OCI-LY7 (cell line): ENCODE results near the gene SEC11A.

Experiments used
- EZH2phosphoT487 ChIP-seq: fragments of 200-600 bp; sonication (generic); IDR thresholded peaks from 2 replicates; pipeline ENCODE4 v1.6.1; 2018; ENCODE audit warnings: low read depth, borderline replicate concordance, mild to moderate bottlenecking, mixed run types, antibody characterized with exemption, low read length, moderate library complexity, mixed read lengths
- TF ChIP-seq, protein P1 (sequence below): fragments of 200-600 bp; sonication (generic); conservative IDR thresholded peaks from 2 replicates; pipeline ENCODE4 v1.5.1; 2014; ENCODE audit warnings: mild to moderate bottlenecking, antibody characterized with exemption, low read length, moderate library complexity, mixed read lengths

DNA sequence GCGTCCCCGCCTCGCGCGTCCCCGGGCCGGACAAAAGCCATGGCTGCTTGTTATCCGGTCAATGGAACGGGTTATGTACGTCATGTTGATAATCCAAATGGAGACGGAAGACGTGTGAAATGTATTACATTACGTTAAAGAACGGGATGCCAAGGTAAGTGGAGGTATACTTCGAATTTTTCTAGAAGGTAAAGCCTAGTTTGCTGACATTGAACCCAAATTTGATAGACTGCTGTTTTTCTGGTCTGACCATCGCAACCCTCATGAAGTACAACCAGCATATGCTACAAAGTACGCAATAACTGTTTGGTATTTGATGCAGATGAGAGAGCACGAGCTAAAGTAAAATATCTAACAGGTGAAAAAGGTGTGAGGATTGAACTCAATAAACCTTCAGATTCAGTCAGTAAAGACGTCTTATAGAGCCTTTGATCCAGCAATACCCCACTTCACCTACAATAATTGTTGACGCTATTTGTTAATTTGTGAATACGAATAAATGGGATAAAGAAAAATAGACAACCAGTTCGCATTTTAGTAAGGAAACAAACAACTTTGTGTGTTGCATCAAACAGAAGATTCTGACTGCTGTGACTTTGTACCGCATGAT is 81.6 kb downstream of the SEC11A start:
- TF ChIP-seq, protein P1, sequence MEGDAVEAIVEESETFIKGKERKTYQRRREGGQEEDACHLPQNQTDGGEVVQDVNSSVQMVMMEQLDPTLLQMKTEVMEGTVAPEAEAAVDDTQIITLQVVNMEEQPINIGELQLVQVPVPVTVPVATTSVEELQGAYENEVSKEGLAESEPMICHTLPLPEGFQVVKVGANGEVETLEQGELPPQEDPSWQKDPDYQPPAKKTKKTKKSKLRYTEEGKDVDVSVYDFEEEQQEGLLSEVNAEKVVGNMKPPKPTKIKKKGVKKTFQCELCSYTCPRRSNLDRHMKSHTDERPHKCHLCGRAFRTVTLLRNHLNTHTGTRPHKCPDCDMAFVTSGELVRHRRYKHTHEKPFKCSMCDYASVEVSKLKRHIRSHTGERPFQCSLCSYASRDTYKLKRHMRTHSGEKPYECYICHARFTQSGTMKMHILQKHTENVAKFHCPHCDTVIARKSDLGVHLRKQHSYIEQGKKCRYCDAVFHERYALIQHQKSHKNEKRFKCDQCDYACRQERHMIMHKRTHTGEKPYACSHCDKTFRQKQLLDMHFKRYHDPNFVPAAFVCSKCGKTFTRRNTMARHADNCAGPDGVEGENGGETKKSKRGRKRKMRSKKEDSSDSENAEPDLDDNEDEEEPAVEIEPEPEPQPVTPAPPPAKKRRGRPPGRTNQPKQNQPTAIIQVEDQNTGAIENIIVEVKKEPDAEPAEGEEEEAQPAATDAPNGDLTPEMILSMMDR: no peak
- TF ChIP-seq EZH2phosphoT487: no peak
